ENCODE results near the gene CST2.
"Not testable (repeated sequence)": the region's sequence is repeated elsewhere in the genome, so short reads cannot be mapped to it uniquely, and the experiment has no call there.

CST2 gene

DNA sequence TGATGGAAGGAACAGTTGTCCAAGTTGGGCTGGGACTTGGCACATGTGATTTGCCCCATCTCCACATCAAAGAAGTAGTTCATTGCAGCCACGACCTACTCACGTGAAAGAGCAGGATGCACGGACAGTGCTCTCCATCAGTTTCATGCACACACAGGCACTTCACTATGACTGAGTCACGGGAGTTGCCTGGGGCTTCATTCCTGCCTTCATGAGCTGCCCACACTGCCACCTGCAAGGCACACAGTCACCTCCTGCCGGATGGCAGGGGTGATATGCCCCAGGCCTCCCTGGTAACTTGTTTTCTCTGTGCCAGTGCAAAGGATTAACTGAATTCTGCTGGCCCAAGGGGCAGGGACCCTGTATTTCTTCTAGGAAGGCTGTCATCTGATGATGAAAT, 30.2 kb upstream of the CST2 start:
- DNase-seq (ENCODE audit: insufficient read length) = no peak
- FAIRE-seq = no peak
- TF ChIP-seq POLR2AphosphoS5 (IDR thresholded peaks at IDR 0.05; ENCODE audit: low read depth, low read length) (no peak), TAF1 (IDR thresholded peaks at IDR 0.05; ENCODE audit: borderline replicate concordance, low read depth, low read length) (no peak)

DNA sequence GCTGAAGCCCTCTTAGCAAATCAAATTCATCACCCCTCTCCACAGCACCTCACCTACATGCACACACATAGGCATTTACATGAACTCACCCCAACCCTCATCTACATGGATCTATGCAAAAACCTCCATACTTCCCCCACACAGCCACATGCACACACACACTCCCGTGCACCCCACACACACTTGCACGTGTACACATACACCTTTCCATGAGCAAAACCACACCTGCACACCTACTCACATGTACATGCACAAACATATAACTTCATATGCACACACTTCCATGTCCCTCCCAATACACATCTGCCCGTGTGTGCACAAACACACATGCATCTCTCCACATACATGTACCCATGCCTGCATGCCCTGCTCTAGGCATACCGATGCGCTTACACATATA, 29.7 kb upstream of the CST2 start:
- FAIRE-seq (no peak), DNase-seq (ENCODE audit: insufficient read length) (no peak)
- TF ChIP-seq POLR2A (IDR thresholded peaks at IDR 0.05; ENCODE audit: low read depth, low read length) (no peak), POLR2AphosphoS5 (IDR thresholded peaks at IDR 0.05; ENCODE audit: low read depth, low read length) (no peak), TAF1 (IDR thresholded peaks at IDR 0.05; ENCODE audit: borderline replicate concordance, low read depth, low read length) (no peak)

- DNase-seq (ENCODE audit: insufficient read length) (no peak), FAIRE-seq (no peak)
Observed at GRCh38 chr20:23841693-23842092, 15.2 kb upstream of the CST2 start.

GRCh38 chr20:23835716-23836115, 9.2 kb upstream of the CST2 start:
- FAIRE-seq = no peak
- TF ChIP-seq POLR2AphosphoS5 (IDR thresholded peaks at IDR 0.05; ENCODE audit: low read depth, low read length) (no peak), POLR2A (IDR thresholded peaks at IDR 0.05; ENCODE audit: low read depth, low read length) (no peak), TAF1 (IDR thresholded peaks at IDR 0.05; ENCODE audit: borderline replicate concordance, low read depth, low read length) (no peak)
- DNase-seq (ENCODE audit: insufficient read length) = no peak

More at GRCh38 chr20:23841693-23842092, 15.2 kb upstream of the CST2 start:
- TF ChIP-seq POLR2A (IDR thresholded peaks at IDR 0.05; ENCODE audit: low read depth, low read length) = no peak
- no peak for TF ChIP-seq TAF1 (IDR thresholded peaks at IDR 0.05; ENCODE audit: borderline replicate concordance, low read depth, low read length)
- no peak for TF ChIP-seq POLR2AphosphoS5 (IDR thresholded peaks at IDR 0.05; ENCODE audit: low read depth, low read length)

- DNase-seq (ENCODE audit: insufficient read length) (no peak), FAIRE-seq (no peak)
Observed at GRCh38 chr20:23832775-23833513, 6.4 kb upstream of the CST2 start.

GRCh38 chr20:23831961-23832360, 5.4 kb upstream of the CST2 start:
- DNase-seq (ENCODE audit: insufficient read length); FAIRE-seq: not testable (repeated sequence)

More at GRCh38 chr20:23832775-23833513, 6.4 kb upstream of the CST2 start:
- no peak for TF ChIP-seq POLR2AphosphoS5 (IDR thresholded peaks at IDR 0.05; ENCODE audit: low read depth, low read length)
- TF ChIP-seq TAF1 (IDR thresholded peaks at IDR 0.05; ENCODE audit: borderline replicate concordance, low read depth, low read length) = no peak
- TF ChIP-seq POLR2A (IDR thresholded peaks at IDR 0.05; ENCODE audit: low read depth, low read length) = no peak

DNA sequence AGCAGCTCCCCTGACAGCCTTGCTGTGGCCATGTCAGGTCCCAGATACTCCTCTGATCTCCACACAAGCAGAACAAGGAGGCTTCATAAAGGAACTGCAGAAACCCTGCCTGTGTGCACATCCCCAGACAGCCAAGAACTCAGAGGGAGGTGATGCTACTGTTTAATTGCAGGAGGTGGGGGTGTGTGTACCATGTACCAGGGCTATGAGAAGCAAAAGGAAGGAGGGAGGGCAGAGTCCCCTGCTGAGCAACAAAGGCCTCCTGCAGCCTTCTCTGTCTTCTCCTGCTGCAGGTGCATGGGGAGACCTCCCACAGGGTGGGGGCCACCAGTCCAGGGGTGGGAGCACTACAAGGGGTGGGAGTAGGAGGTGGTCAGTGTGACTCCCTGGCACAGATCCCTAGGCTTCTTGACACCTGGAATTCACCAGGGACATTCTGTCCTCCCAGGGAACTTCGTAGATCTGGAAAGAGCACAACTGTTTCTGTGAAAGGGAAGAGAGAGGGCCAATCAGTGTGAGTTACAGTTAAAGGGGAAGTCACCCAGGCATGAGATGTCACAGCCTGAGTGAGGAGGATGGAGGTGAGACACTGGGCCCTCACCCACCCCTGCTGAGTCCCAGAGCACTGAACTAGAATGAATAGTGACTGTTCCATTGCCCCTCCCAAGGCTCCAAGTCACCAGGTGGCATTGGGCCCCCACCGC, 2.8 kb downstream of the CST2 start:
- no peak for TF ChIP-seq POLR2A (IDR thresholded peaks at IDR 0.05; ENCODE audit: low read depth, low read length)
- no peak for TF ChIP-seq POLR2AphosphoS5 (IDR thresholded peaks at IDR 0.05; ENCODE audit: low read depth, low read length)
- no peak for TF ChIP-seq TAF1 (IDR thresholded peaks at IDR 0.05; ENCODE audit: borderline replicate concordance, low read depth, low read length)
- FAIRE-seq (no peak), DNase-seq (ENCODE audit: insufficient read length) (no peak)

DNA sequence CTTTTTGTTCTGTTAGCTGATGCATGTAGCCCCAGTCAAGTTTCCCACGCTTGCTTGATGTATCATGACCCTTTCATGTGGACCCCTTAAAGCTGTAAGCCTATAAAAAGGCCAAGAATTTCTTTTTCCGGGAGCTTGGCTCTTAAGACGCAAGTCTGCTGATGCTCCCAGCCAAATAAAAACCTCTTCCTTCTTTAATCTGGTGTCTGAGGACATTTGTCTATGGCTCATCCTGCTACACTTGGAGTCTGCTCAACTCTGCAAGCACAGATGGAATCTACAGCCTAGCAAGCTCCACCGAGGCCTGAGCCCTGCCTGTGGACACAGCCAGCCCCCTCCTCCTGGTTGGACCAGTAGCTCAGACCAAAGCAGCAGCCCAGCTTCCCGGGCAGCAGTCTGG, 3.4 kb downstream of the CST2 start:
- DNase-seq (ENCODE audit: insufficient read length) (no peak), FAIRE-seq (no peak)
- TF ChIP-seq TAF1 (IDR thresholded peaks at IDR 0.05; ENCODE audit: borderline replicate concordance, low read depth, low read length) = no peak
- TF ChIP-seq POLR2A (IDR thresholded peaks at IDR 0.05; ENCODE audit: low read depth, low read length) = no peak
- no peak for TF ChIP-seq POLR2AphosphoS5 (IDR thresholded peaks at IDR 0.05; ENCODE audit: low read depth, low read length)

GRCh38 chr20:23820493-23820892, 6.0 kb downstream of the CST2 start:
- no peak for FAIRE-seq
- DNase-seq (ENCODE audit: insufficient read length) = no peak
- TF ChIP-seq POLR2A (IDR thresholded peaks at IDR 0.05; ENCODE audit: low read depth, low read length) = no peak
- TF ChIP-seq POLR2AphosphoS5 (IDR thresholded peaks at IDR 0.05; ENCODE audit: low read depth, low read length) = no peak
- no peak for TF ChIP-seq TAF1 (IDR thresholded peaks at IDR 0.05; ENCODE audit: borderline replicate concordance, low read depth, low read length)

DNA sequence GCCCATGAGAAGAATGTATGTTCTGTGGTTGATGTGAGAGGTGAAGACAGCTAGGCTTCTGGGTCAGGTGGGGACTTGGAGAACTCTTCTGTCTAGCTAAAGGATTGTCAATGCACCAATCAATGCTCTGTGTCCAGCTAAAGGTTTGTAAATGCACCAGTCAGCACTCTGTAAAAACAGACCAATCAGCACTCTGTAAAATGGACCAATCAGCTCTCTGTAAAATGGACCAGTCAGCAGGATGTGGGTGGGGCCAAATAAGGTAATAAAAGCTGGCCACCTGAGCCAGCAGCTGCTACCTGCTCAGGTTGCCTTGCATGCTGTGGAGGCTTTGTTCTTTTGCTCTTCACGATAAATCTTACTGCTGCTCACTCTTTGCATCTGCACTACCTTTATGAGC, 15.0 kb downstream of the CST2 start:
- FAIRE-seq; DNase-seq (ENCODE audit: insufficient read length): not testable (repeated sequence)

DNA sequence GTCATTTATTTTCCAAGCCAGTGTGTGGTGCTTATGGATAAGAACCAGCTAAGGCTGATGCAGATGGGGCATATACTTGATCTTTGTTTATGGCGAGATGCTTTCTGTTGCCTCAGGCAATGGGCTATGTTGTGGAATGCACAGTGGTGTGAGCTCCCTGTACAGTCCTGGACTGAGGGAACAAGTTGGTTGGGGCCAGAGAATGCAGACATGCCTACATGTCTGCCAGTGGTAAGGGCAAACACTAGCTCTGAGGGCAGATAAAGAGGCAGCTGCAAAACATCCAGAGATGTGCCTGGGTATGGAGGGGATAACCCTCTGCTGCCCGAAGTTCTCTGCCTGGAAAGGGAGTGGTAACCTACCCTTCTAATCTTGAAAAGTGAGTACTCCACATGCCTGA, 16.2 kb downstream of the CST2 start:
- DNase-seq (ENCODE audit: insufficient read length); FAIRE-seq: not testable (repeated sequence)

DNA sequence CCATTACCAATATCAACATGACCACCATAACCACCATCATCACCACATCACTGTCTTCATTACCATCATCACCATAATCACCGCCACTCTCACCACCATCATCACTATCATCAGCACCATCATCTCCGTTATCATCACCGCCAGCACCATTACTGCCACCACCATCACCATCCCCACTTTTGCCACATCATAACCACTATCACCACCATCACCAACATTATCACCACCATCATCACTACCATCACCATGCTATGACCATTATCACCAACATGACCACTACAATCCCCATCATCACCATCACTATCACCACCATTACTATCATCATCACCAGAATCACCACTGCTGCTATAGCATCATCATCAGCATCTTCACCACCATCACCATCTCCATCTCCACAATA, 25.7 kb downstream of the CST2 start:
- DNase-seq (ENCODE audit: insufficient read length) = no peak
- FAIRE-seq = no peak
- no peak for TF ChIP-seq POLR2AphosphoS5 (IDR thresholded peaks at IDR 0.05; ENCODE audit: low read depth, low read length)
- TF ChIP-seq TAF1 (IDR thresholded peaks at IDR 0.05; ENCODE audit: borderline replicate concordance, low read depth, low read length) = no peak
- TF ChIP-seq POLR2A (IDR thresholded peaks at IDR 0.05; ENCODE audit: low read depth, low read length) = no peak

DNA sequence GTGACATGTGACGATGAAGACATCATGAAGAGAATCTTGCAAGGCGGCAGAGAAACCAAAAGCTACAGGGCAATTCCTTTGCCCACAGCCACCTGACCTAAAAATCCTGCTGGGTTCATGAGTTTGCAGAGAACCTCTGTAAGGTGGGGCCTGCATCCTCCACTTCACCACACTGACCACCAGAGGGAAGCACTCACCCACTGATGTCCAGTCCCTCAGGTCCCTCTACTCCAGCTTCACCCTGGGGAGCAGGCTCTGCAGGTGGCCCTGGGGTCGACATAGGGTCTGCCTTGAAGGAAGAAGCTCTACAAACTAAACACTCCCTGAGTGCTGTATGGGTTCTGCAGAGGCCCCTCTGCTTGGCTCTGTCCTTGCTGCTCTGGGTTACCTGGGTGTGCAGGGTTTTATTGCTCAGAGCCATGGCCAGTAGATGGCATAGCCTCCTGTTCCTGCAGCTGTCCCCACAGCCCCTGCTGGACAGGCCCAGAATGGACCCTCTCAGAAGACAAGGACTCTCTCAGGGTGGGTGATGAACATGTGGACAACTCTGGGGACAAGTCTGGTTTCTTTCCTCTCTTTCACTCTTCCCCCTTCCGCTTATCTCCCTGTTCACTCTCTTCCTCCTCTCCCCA, 27.2 kb downstream of the CST2 start:
- peak; percentile 27 for FAIRE-seq
- not testable (repeated sequence) for DNase-seq (ENCODE audit: insufficient read length)

All from GM12892 (cell line).